WTC11 (cell line): ENCODE results near the gene OR1D2. TPM values are rescaled to one million over a fixed set of nuclear protein-coding genes. Genes with fewer than 3 reads are reported as not detected.

ENCODE experiments used
- ATAC-seq: fragments of 200-7000 bp; cut with Tn5 transposase; 2 replicates; pipeline ENCODE4 v1.10.0; 2021; ENCODE audit warnings: mild to moderate bottlenecking, moderate library complexity
- CTCF ChIA-PET: fragments of 300-600 bp; sonication (Branson Sonifier 250); formaldehyde crosslinking; loops from one replicate; lab custom pipeline; 2021; ENCODE audit warnings: antibody characterized with exemption; lab: Charles Lee
- POLR2A ChIA-PET: fragments of 350-600 bp; sonication (Branson Sonifier 250); formaldehyde crosslinking; loops from one replicate; lab custom pipeline; 2021; ENCODE audit warnings: antibody characterized with exemption; lab: Charles Lee
- DNase-seq: peaks from one replicate; pipeline ENCODE4 v3.0.0; 2021; ENCODE audit warnings: low spot score
- H3K27ac Mint-ChIP-seq: 2 replicates; pipeline ENCODE4 v1.8.0; 2021; ENCODE audit warnings: mixed read lengths
- H3K27me3 Mint-ChIP-seq: 2 replicates; pipeline ENCODE4 v1.8.0; 2021; ENCODE audit warnings: low read depth, mild to moderate bottlenecking, moderate library complexity, mixed read lengths
- H3K36me3 Mint-ChIP-seq: 2 replicates; pipeline ENCODE4 v1.8.0; 2021; ENCODE audit warnings: mixed read lengths
- H3K4me1 Mint-ChIP-seq: 2 replicates; pipeline ENCODE4 v1.8.0; 2022; ENCODE audit warnings: mixed read lengths
- H3K4me3 Mint-ChIP-seq: 2 replicates; pipeline ENCODE4 v1.8.0; 2021; ENCODE audit warnings: mild to moderate bottlenecking, moderate library complexity, mixed read lengths
- H3K9me3 Mint-ChIP-seq: 2 replicates; pipeline ENCODE4 v1.8.0; 2021; ENCODE audit warnings: mixed read lengths
- CREB1 ChIP-seq: sonication (generic); formaldehyde crosslinking; IDR thresholded peaks from 2 replicates; pipeline ENCODE4 v1.8.0; 2023; ENCODE audit warnings: mild to moderate bottlenecking, missing genetic modification reagents
- FOXJ3 ChIP-seq: sonication (generic); formaldehyde crosslinking; IDR thresholded peaks from 2 replicates; pipeline ENCODE4 v1.9.0; 2021; ENCODE audit warnings: missing genetic modification reagents, mild to moderate bottlenecking, borderline replicate concordance
- GABPB1 ChIP-seq: sonication (generic); formaldehyde crosslinking; IDR thresholded peaks from 2 replicates; pipeline ENCODE4 v1.8.1; 2023; ENCODE audit warnings: mild to moderate bottlenecking, missing genetic modification reagents
- GRHL2 ChIP-seq: fragments of 250-450 bp; sonication (Bioruptor Pico); IDR thresholded peaks from 2 replicates; pipeline ENCODE4 v1.8.0; 2022; ENCODE audit warnings: mild to moderate bottlenecking, moderate library complexity; ENCODE audit not compliant: insufficient replicate concordance, severe bottlenecking
- JAZF1 ChIP-seq: fragments of 250-450 bp; sonication (Bioruptor Pico); IDR thresholded peaks from 2 replicates; pipeline ENCODE4 v1.9.0; 2021; ENCODE audit warnings: moderate library complexity, mild to moderate bottlenecking, inconsistent platforms
- MYBL2 ChIP-seq: sonication (generic); formaldehyde crosslinking; IDR thresholded peaks from 2 replicates; pipeline ENCODE4 v1.8.1; 2023; ENCODE audit warnings: mild to moderate bottlenecking, moderate library complexity, missing genetic modification reagents
- PRRX2 ChIP-seq: fragments of 250-450 bp; sonication (Bioruptor Pico); IDR thresholded peaks from 2 replicates; pipeline ENCODE4 v1.8.0; 2021; ENCODE audit warnings: mild to moderate bottlenecking
- RELA ChIP-seq: sonication (generic); formaldehyde crosslinking; IDR thresholded peaks from 2 replicates; pipeline ENCODE4 v1.8.1; 2022; ENCODE audit warnings: missing genetic modification reagents, mild to moderate bottlenecking, borderline replicate concordance
- ZNF416 ChIP-seq: fragments of 250-450 bp; sonication (Bioruptor Pico); IDR thresholded peaks from 2 replicates; pipeline ENCODE4 v1.9.0; 2021; ENCODE audit warnings: mild to moderate bottlenecking, inconsistent platforms
- total RNA-seq: library from RNA; stranded (reverse); gene quantifications from 3 replicates; pipeline ENCODE4 v1.2.3, GENCODE V29; 2021
- TF ChIP-seq, protein P1 (sequence below): fragments of 200-600 bp; IDR thresholded peaks from 2 replicates; pipeline ENCODE4 v1.8.0; 2022; ENCODE audit warnings: antibody characterized with exemption
- TF ChIP-seq, protein P2 (sequence below): fragments of 250-450 bp; sonication (Bioruptor Pico); conservative IDR thresholded peaks from 2 replicates; pipeline ENCODE4 v1.9.0; 2021; ENCODE audit warnings: mild to moderate bottlenecking
- TF ChIP-seq, protein P3 (sequence below): sonication (generic); formaldehyde crosslinking; IDR thresholded peaks from 2 replicates; pipeline ENCODE4 v1.8.1; 2022; ENCODE audit warnings: low read depth, mild to moderate bottlenecking, moderate library complexity, missing genetic modification reagents, borderline replicate concordance
- TF ChIP-seq, protein P4 (sequence below): sonication (generic); formaldehyde crosslinking; IDR thresholded peaks from 2 replicates; pipeline ENCODE4 v1.8.1; 2023; ENCODE audit warnings: mild to moderate bottlenecking, moderate library complexity, missing genetic modification reagents
- TF ChIP-seq, protein P5 (sequence below): sonication (generic); formaldehyde crosslinking; conservative IDR thresholded peaks from 2 replicates; pipeline ENCODE4 v1.8.1; 2023; ENCODE audit warnings: mild to moderate bottlenecking, low read depth, missing genetic modification reagents, moderate library complexity

The OR1D2 gene
- total RNA-seq, 1 experiment from 2014 or later = not detected

DNA sequence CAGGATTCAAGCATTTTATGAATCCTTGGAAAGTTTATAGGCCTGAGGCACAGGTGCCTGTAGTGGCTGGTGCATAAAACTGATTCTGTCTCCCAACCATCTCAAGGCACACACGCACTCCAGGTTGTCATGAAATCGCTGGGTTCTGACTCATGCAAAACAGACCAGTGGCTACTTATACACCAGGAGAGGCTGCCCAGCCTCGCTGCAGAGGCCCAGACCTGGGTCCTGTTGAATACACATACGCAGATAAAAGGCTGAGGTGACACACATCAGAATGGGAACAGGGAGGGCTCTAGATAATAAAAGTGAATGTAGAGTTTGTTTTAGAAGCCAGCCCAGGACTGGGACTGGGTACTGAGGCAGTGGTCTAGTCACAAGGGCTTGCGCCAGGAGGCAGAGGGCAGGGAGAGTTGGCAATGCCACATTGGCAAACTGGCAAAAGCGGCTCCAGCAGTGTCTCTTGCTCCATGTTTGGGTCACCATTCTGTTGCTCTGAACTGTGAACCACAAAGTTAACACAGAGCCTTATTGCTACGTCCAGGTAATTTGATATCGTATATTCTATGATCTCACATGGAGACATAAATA, 54.4 kb downstream of the OR1D2 start:
- Mint-ChIP-seq H3K36me3 (no peaks in the 10 kb centered on the region), H3K4me3 (peak overlapping the region; percentile 88)
- DNase-seq = no peak
- POLR2A ChIA-PET = no interaction called here
- TF ChIP-seq PRRX2 (CRISPR knock-in tag) = no peak
- TF ChIP-seq, protein P1, sequence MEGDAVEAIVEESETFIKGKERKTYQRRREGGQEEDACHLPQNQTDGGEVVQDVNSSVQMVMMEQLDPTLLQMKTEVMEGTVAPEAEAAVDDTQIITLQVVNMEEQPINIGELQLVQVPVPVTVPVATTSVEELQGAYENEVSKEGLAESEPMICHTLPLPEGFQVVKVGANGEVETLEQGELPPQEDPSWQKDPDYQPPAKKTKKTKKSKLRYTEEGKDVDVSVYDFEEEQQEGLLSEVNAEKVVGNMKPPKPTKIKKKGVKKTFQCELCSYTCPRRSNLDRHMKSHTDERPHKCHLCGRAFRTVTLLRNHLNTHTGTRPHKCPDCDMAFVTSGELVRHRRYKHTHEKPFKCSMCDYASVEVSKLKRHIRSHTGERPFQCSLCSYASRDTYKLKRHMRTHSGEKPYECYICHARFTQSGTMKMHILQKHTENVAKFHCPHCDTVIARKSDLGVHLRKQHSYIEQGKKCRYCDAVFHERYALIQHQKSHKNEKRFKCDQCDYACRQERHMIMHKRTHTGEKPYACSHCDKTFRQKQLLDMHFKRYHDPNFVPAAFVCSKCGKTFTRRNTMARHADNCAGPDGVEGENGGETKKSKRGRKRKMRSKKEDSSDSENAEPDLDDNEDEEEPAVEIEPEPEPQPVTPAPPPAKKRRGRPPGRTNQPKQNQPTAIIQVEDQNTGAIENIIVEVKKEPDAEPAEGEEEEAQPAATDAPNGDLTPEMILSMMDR = no peak
- TF ChIP-seq GABPB1 (CRISPR knock-in tag) = no peak
- TF ChIP-seq, protein P2, sequence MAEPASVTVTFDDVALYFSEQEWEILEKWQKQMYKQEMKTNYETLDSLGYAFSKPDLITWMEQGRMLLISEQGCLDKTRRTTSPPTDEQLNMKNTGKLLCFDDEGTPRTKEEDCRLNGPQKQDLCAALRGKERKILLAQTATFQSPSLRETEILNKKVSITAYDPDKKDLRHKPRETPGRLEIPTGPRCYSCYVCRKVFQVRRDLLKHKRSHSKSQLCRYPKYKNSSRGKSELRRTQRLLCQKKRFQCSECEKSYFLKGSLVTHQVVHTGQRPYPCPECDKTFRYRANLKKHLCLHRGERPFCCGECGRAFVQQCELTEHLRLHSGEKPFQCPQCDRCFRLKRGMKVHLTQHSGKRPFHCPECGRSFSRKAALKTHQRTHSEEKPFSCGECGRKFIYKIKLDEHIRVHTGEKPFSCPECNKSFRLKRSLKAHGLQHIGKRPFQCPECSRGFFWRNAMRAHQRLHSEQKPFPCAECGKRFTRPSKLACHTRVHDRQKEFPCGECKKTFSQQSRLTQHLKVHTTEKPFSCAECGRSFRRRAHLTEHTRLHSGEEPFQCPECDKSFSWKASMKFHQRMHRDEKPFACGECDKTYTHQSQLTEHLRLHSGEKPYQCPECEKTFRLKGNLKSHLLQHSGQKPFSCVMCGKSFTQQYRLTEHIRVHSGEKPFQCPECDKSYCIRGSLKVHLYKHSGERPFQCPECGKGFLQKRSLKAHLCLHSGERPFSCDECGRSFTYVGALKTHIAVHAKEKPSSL (CRISPR knock-in tag) = no peak
- TF ChIP-seq RELA (CRISPR knock-in tag) = no peak
- TF ChIP-seq JAZF1 (CRISPR knock-in tag) = no peak
- no peak for TF ChIP-seq GRHL2 (CRISPR knock-in tag)
- TF ChIP-seq, protein P3, sequence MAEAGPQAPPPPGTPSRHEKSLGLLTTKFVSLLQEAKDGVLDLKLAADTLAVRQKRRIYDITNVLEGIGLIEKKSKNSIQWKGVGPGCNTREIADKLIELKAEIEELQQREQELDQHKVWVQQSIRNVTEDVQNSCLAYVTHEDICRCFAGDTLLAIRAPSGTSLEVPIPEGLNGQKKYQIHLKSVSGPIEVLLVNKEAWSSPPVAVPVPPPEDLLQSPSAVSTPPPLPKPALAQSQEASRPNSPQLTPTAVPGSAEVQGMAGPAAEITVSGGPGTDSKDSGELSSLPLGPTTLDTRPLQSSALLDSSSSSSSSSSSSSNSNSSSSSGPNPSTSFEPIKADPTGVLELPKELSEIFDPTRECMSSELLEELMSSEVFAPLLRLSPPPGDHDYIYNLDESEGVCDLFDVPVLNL (CRISPR knock-in tag) = no peak
- TF ChIP-seq, protein P4, sequence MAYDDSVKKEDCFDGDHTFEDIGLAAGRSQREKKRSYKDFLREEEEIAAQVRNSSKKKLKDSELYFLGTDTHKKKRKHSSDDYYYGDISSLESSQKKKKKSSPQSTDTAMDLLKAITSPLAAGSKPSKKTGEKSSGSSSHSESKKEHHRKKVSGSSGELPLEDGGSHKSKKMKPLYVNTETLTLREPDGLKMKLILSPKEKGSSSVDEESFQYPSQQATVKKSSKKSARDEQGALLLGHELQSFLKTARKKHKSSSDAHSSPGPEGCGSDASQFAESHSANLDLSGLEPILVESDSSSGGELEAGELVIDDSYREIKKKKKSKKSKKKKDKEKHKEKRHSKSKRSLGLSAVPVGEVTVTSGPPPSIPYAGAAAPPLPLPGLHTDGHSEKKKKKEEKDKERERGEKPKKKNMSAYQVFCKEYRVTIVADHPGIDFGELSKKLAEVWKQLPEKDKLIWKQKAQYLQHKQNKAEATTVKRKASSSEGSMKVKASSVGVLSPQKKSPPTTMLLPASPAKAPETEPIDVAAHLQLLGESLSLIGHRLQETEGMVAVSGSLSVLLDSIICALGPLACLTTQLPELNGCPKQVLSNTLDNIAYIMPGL (CRISPR knock-in tag) = no peak
- TF ChIP-seq CREB1 (CRISPR knock-in tag) = no peak
- no peak for TF ChIP-seq MYBL2 (CRISPR knock-in tag)
- TF ChIP-seq, protein P5, sequence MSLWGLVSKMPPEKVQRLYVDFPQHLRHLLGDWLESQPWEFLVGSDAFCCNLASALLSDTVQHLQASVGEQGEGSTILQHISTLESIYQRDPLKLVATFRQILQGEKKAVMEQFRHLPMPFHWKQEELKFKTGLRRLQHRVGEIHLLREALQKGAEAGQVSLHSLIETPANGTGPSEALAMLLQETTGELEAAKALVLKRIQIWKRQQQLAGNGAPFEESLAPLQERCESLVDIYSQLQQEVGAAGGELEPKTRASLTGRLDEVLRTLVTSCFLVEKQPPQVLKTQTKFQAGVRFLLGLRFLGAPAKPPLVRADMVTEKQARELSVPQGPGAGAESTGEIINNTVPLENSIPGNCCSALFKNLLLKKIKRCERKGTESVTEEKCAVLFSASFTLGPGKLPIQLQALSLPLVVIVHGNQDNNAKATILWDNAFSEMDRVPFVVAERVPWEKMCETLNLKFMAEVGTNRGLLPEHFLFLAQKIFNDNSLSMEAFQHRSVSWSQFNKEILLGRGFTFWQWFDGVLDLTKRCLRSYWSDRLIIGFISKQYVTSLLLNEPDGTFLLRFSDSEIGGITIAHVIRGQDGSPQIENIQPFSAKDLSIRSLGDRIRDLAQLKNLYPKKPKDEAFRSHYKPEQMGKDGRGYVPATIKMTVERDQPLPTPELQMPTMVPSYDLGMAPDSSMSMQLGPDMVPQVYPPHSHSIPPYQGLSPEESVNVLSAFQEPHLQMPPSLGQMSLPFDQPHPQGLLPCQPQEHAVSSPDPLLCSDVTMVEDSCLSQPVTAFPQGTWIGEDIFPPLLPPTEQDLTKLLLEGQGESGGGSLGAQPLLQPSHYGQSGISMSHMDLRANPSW (CRISPR knock-in tag) = no peak
- no peak for TF ChIP-seq FOXJ3
- TF ChIP-seq ZNF416 = no peak
- TF ChIP-seq, all 79 proteins: peak for 0
- ATAC-seq = no peak
- no peaks in the 10 kb centered on the region for H3K4me1 Mint-ChIP-seq
- peaks cover 4% of the 10 kb centered on the region for H3K9me3 Mint-ChIP-seq
- CTCF ChIA-PET = interaction anchor here (1.0 to 1.8 kb wide), 5 partner anchors 14 to 586 kb away, joined by 3 to 6 read pairs (median 5); partner anchors contain the start of genes CTNS and SHPK
- H3K27ac Mint-ChIP-seq = no peak overlapping the region
- H3K27me3 Mint-ChIP-seq = peaks cover 4% of the 10 kb centered on the region; the same call in 1 of the 2 replicates
